ENCODE data around the gene GDA. TPM values are rescaled to one million over a fixed set of nuclear protein-coding genes. Genes with fewer than 3 reads are reported as not detected.

The GDA gene
- total RNA-seq, 4 donors from 2014 or later = 14.0 to 291 (median 273) TPM

GRCh38 chr9:72247549-72247948 is 98.3 kb downstream of the GDA start:
- DNase-seq = no peak
- Histone ChIP-seq H3K9me3 (no peaks in the 10 kb centered on the region), H3K36me3 (peaks cover 0 to 53% (median 4%) of the 10 kb centered on the region in 3 donors), H3K27me3 (no peaks in the 10 kb centered on the region), H3K4me1 (no peaks in the 10 kb centered on the region), H3K27ac (no peak overlapping the region), H3K4me3 (no peak overlapping the region)
- no peak for TF ChIP-seq CTCF (IDR thresholded peaks at IDR 0.05)
- no peak for TF ChIP-seq POLR2A (IDR thresholded peaks at IDR 0.05)

GRCh38 chr9:72251589-72251988 is 102.3 kb downstream of the GDA start:
- Histone ChIP-seq H3K27me3 (no peaks in the 10 kb centered on the region), H3K4me1 (no peaks in the 10 kb centered on the region), H3K27ac (no peak overlapping the region), H3K4me3 (no peak overlapping the region), H3K36me3 (peaks cover 0 to 41% (median 4%) of the 10 kb centered on the region in 3 donors), H3K9me3 (no peaks in the 10 kb centered on the region)
- TF ChIP-seq POLR2A (IDR thresholded peaks at IDR 0.05) = no peak
- no peak for TF ChIP-seq CTCF (IDR thresholded peaks at IDR 0.05)
- DNase-seq = no peak

- peaks cover 0 to 26% (median 0%) of the 10 kb centered on the region in 3 donors for H3K36me3 ChIP-seq
- no peaks in the 10 kb centered on the region for H3K27me3 ChIP-seq
- no peaks in the 10 kb centered on the region for H3K4me1 ChIP-seq
- no peak for DNase-seq
- no peak overlapping the region for H3K4me3 ChIP-seq
- TF ChIP-seq CTCF (IDR thresholded peaks at IDR 0.05) (no peak), POLR2A (IDR thresholded peaks at IDR 0.05) (no peak)
- no peaks in the 10 kb centered on the region for H3K9me3 ChIP-seq
- H3K27ac ChIP-seq = no peak overlapping the region
These were observed 105.8 kb downstream of the GDA start for GRCh38 chr9:72254901-72255545.

GRCh38 chr9:72255569-72255968 is 106.3 kb downstream of the GDA start:
- Histone ChIP-seq H3K4me1 (no peaks in the 10 kb centered on the region), H3K36me3 (peaks cover 0 to 23% (median 0%) of the 10 kb centered on the region in 3 donors), H3K27me3 (no peaks in the 10 kb centered on the region), H3K27ac (no peak overlapping the region), H3K9me3 (no peaks in the 10 kb centered on the region), H3K4me3 (no peak overlapping the region)
- DNase-seq = no peak
- TF ChIP-seq POLR2A (IDR thresholded peaks at IDR 0.05) (no peak), CTCF (IDR thresholded peaks at IDR 0.05) (no peak)

- no peaks in the 10 kb centered on the region for H3K27me3 ChIP-seq
- no peaks in the 10 kb centered on the region for H3K9me3 ChIP-seq
- H3K4me1 ChIP-seq = no peaks in the 10 kb centered on the region
- no peak for DNase-seq
- no peak overlapping the region for H3K27ac ChIP-seq
- no peak for TF ChIP-seq CTCF (IDR thresholded peaks at IDR 0.05)
- TF ChIP-seq POLR2A (IDR thresholded peaks at IDR 0.05) = no peak
- peaks cover 0 to 14% (median 0%) of the 10 kb centered on the region in 3 donors for H3K36me3 ChIP-seq
- no peak overlapping the region for H3K4me3 ChIP-seq
These were observed 107.7 kb downstream of the GDA start for GRCh38 chr9:72256931-72257330.

All from Peyer's patch (tissue), 4 donors.